Effector memory CD4-positive, alpha-beta T cell (primary cell): ENCODE data around the gene ISCU.
"Not testable (repeated sequence)": the region's sequence is repeated elsewhere in the genome, so short reads cannot be mapped to it uniquely, and the experiment has no call there.

ENCODE experiments used
- DNase-seq, 3 donors: peaks; one replicate each; pipeline ENCODE4 v3.0.0-alpha.2; 2020
- H3K27ac ChIP-seq: 2 replicates; pipeline ENCODE4 v1.7.0; 2013; ENCODE audit warnings: mild to moderate bottlenecking, low read length, moderate library complexity; ENCODE audit not compliant: insufficient read depth, poor library complexity, severe bottlenecking
- H3K27me3 ChIP-seq: replicated peaks from 2 replicates; pipeline ENCODE4 v1.7.0; 2013; ENCODE audit warnings: mild to moderate bottlenecking, low read length; ENCODE audit not compliant: insufficient read depth, control insufficient read depth, poor library complexity, severe bottlenecking
- H3K36me3 ChIP-seq: 2 replicates; pipeline ENCODE4 v1.7.0; 2013; ENCODE audit warnings: mild to moderate bottlenecking, low read length, moderate library complexity; ENCODE audit not compliant: control insufficient read depth, insufficient read depth
- H3K4me1 ChIP-seq: 2 replicates; pipeline ENCODE4 v1.7.0; 2013; ENCODE audit warnings: low read length, mild to moderate bottlenecking; ENCODE audit not compliant: control insufficient read depth, insufficient read depth, poor library complexity, severe bottlenecking
- H3K4me3 ChIP-seq: 2 replicates; pipeline ENCODE4 v1.7.0; 2013; ENCODE audit warnings: low read length, low read depth, mild to moderate bottlenecking; ENCODE audit not compliant: insufficient read depth, poor library complexity, severe bottlenecking
- H3K9me3 ChIP-seq: 2 replicates; pipeline ENCODE4 v1.7.0; 2013; ENCODE audit warnings: mild to moderate bottlenecking, low read length, moderate library complexity; ENCODE audit not compliant: control insufficient read depth

The ISCU gene

DNA sequence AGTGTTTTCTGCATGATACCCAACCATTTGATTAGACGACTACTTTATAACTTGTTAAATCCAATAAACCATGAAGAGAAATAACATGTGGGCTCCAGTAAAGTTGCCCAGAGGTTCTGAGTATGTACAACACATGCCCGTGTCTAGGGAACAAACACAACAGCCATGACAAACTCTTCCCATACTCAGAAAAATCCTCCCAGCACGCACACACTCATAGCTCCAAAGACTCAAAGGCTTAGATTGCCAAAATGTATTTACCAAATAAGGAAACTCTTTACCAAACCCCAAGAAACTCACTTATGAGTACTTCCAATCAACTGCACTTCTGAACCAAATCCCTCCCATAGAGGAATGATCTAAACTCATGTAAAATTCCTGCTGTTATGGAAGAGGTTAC is 18.7 kb upstream of the ISCU start:
- peaks cover 61% of the 10 kb centered on the region for H3K36me3 ChIP-seq
- DNase-seq: no peak
- H3K27ac ChIP-seq: no peak overlapping the region
- H3K9me3 ChIP-seq: no peaks in the 10 kb centered on the region
- no peaks in the 10 kb centered on the region for H3K27me3 ChIP-seq
- no peaks in the 10 kb centered on the region for H3K4me1 ChIP-seq
- H3K4me3 ChIP-seq: no peak overlapping the region

DNA sequence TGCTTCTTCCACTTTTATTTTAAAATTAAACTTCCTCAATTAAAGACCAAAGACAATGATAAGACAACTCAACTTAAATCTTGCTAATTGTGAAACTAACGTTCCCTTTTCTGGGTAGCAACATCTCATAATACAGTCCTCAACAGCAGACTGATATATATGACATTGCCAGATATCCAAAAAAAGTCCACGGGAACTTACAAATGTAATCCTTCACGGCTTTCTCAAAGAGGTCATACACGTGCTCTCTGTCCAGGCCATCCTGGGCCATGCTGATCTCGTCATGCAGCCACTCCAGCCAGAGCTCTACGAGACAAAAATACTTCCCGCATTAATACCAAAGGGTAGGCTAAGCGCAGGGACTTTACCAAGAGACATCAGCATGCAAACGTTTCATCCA is 14.7 kb upstream of the ISCU start:
- H3K27ac ChIP-seq: no peak overlapping the region
- H3K36me3 ChIP-seq: peaks cover 58% of the 10 kb centered on the region
- no peak overlapping the region for H3K4me3 ChIP-seq
- no peaks in the 10 kb centered on the region for H3K4me1 ChIP-seq
- DNase-seq: no peak
- no peaks in the 10 kb centered on the region for H3K9me3 ChIP-seq
- H3K27me3 ChIP-seq: no peaks in the 10 kb centered on the region

- Histone ChIP-seq H3K4me3 (no peak overlapping the region), H3K9me3 (no peaks in the 10 kb centered on the region), H3K4me1 (no peaks in the 10 kb centered on the region), H3K27ac (no peak overlapping the region), H3K36me3 (peaks cover 45% of the 10 kb centered on the region), H3K27me3 (no peaks in the 10 kb centered on the region)
- no peak for DNase-seq
These were observed 13.4 kb upstream of the ISCU start for GRCh38 chr12:108548954-108549521.

GRCh38 chr12:108551535-108551934 is 10.9 kb upstream of the ISCU start:
- H3K9me3 ChIP-seq: no peaks in the 10 kb centered on the region
- H3K36me3 ChIP-seq: peaks cover 27% of the 10 kb centered on the region
- H3K4me3 ChIP-seq: no peak overlapping the region
- DNase-seq: no peak
- no peak overlapping the region for H3K27ac ChIP-seq
- no peaks in the 10 kb centered on the region for H3K27me3 ChIP-seq
- no peaks in the 10 kb centered on the region for H3K4me1 ChIP-seq

DNA sequence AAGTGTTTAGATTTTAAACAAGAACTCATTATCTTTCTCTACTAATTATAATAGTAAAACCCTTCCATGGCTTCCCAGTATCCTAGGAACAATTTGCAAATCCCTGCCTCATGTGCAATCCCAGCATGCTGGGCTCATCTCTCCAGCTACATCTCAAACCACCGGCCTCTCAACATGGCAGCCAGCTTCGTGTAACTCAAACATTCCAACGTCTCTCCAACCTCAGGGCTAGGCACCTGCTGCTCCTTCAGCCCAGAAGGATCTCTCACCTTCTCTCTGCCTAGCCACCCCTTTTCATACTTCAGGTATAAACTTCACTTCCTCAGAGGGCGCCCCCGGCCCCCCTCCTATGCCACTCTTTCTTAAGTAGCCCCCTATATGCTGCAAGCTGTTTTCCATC is 8.6 kb upstream of the ISCU start:
- Histone ChIP-seq H3K4me3 (no peak overlapping the region), H3K4me1 (no peaks in the 10 kb centered on the region)

DNA sequence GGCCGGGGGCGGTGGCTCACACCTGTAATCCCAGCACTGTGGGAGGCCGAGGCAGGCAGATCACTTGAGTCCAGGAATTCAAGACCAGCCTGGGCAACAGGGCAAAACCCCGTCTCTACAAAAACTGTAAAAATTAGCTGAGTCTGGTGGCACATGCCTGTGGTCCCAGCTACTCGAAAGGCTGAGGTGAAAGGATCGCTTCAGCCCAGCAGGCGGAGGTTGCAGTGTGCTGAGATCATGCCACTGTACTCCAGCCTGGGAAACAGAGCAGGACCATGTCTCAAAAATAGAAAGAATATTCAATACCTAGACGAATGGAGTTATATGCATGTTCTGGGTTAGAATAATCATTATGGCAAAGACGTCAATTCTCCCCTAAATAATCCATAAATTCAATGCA is 7.0 kb upstream of the ISCU start:
- H3K27ac ChIP-seq, H3K36me3 ChIP-seq, H3K27me3 ChIP-seq, H3K4me3 ChIP-seq, H3K9me3 ChIP-seq, DNase-seq: not testable (repeated sequence)
- peaks cover 16% of the 10 kb centered on the region for H3K4me1 ChIP-seq

More for the DNA sequence above, 8.6 kb upstream of the ISCU start:
- H3K27me3 ChIP-seq: no peaks in the 10 kb centered on the region
- no peaks in the 10 kb centered on the region for H3K9me3 ChIP-seq
- H3K36me3 ChIP-seq: peaks cover 5% of the 10 kb centered on the region
- H3K27ac ChIP-seq: no peak overlapping the region
- no peak for DNase-seq

DNA sequence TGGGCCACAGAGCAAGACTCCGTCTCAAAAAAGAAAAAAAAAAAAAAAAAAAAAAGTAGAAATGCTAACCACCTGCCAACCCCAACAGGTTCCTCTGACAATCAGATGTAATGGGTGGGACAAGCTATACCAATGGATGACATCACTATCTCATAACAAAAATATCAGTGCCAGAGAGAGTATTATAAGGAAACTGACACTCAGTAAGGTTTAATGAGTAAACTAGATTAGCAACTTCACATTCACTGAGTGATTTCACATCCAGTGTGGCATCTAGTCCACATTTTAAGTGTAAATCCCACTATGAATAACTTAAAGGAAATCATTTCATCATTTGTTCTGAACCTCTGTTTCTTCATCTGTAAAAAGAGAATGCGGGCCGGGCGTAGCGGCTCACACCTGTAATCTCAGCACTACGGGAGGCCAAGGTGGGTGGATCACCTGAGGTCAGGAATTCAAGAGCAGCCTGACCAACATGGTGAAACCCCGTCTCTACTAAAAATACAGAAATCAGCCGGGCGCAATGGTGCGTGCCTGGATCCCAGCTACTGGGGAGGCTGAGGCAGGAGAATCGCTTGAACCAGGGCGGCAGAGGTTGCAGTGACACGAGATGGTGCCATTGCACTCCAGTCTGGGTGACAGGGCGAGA is 3.3 kb upstream of the ISCU start:
- no peak overlapping the region for H3K4me3 ChIP-seq

GRCh38 chr12:108559748-108560147 is 2.6 kb upstream of the ISCU start:
- Histone ChIP-seq H3K4me3 (peak overlapping the region; percentile 96), H3K27ac (peak overlapping the region; percentile 90), H3K4me1 (peaks cover 25% of the 10 kb centered on the region)

More for the DNA sequence above, 3.3 kb upstream of the ISCU start:
- Histone ChIP-seq H3K36me3 (peaks cover 2% of the 10 kb centered on the region), H3K27ac (no peak overlapping the region), H3K27me3 (no peaks in the 10 kb centered on the region), H3K4me1 (peaks cover 25% of the 10 kb centered on the region), H3K9me3 (no peaks in the 10 kb centered on the region)
- DNase-seq: no peak

DNA sequence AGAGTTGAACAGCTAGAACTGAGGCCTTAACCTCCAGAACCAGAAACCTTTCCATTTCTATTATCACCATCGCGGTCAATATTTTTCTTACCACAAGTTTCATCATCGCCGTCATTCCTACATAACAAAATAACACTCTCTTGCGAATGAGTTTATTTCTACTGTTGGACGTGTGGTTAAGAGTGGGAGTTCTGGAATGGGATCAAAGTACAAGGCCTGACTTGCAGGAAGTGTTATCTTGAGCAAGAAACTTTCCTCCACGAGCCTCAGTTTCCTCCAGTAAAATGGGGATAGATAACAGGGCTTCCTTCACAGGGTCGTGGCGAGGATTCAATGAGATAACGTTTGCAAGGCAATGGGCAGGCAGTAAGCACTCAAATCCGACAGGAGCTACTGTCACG is 2.1 kb upstream of the ISCU start:
- Histone ChIP-seq H3K4me3 (peak overlapping the region; percentile 96), H3K9me3 (no peaks in the 10 kb centered on the region), H3K27me3 (no peaks in the 10 kb centered on the region), H3K4me1 (peaks cover 25% of the 10 kb centered on the region), H3K27ac (peak overlapping the region; percentile 90), H3K36me3 (peaks cover 14% of the 10 kb centered on the region)
- DNase-seq: no peak

More at GRCh38 chr12:108559748-108560147, 2.6 kb upstream of the ISCU start:
- H3K27me3 ChIP-seq: no peaks in the 10 kb centered on the region
- no peaks in the 10 kb centered on the region for H3K9me3 ChIP-seq
- peaks cover 8% of the 10 kb centered on the region for H3K36me3 ChIP-seq
- DNase-seq: no peak

GRCh38 chr12:108560752-108561719 is 1.4 kb upstream of the ISCU start, which contains the start of gene SART3:
Gene SART3, minus strand, starts transcription at chr12:108561173. Its CDS starts 19 bp downstream, at chr12:108561154.
- Histone ChIP-seq H3K4me3 (peak within 1 kb of the TSS; percentile 96), H3K27ac (peak within 1 kb of the TSS; percentile 90), H3K27me3 (no peaks in the 10 kb centered on the region), H3K4me1 (peaks cover 30% of the 10 kb centered on the region), H3K36me3 (peaks cover 19% of the 10 kb centered on the region), H3K9me3 (no peaks in the 10 kb centered on the region)
- peak; percentile 47 to 74 (median 70) for DNase-seq
